ENCODE measurements around the gene RTN4R. TPM values are rescaled to one million over a fixed set of nuclear protein-coding genes. Genes with fewer than 3 reads are reported as not detected.

RTN4R gene
- total and polyA plus RNA-seq, 9 of the 15 experiments (the other 6 are each of a cell fraction or from before 2014, with no cell fraction given) = 0.04 to 2.8 (median 1.4) TPM; not detected in 3

- TF ChIP-seq MYBL2 (IDR thresholded peaks at IDR 0.05; ENCODE audit: low read depth) (no peak), MYBL2 (CRISPR knock-in tag; IDR thresholded peaks at IDR 0.05; ENCODE audit: borderline replicate concordance) (0 out of 2 replicates have a peak, but pooled peaks have one; percentile 18), RBM22 (IDR thresholded peaks at IDR 0.05; ENCODE audit: low read depth, low read length, poor library complexity, severe bottlenecking) (no peak), ATF1 (CRISPR knock-in tag; IDR thresholded peaks at IDR 0.05) (0 out of 2 replicates have a peak, but pooled peaks have one; percentile 5), ATF1 (tag; IDR thresholded peaks at IDR 0.05) (no peak), TCF7 (IDR thresholded peaks at IDR 0.05; ENCODE audit: borderline replicate concordance) (no peak), CBFB (CRISPR knock-in tag; IDR thresholded peaks at IDR 0.05) (no peak; the same call in 1 of the 2 replicates), ZNF282 (CRISPR knock-in tag; IDR thresholded peaks at IDR 0.05) (peak; percentile 43; the same call in 1 of the 2 replicates), ZNF584 (CRISPR knock-in tag; IDR thresholded peaks at IDR 0.05; ENCODE audit: low read depth) (no peak), STAG1 (CRISPR knock-in tag; IDR thresholded peaks at IDR 0.05; ENCODE audit: borderline replicate concordance) (no peak), NELFE (IDR thresholded peaks at IDR 0.05; ENCODE audit: insufficient read depth, insufficient read length) (no peak), CREB3 (tag; conservative IDR thresholded peaks at IDR 0.05; ENCODE audit: low read depth) (no peak), ZNF639 (CRISPR knock-in tag; conservative IDR thresholded peaks at IDR 0.05 in 1 of 2, IDR thresholded peaks at IDR 0.05 in 1 of 2) (0 out of 4 replicates have a peak, but pooled peaks of 1 of the 2 experiments have one; percentile 28), ZFX (CRISPR knock-in tag; IDR thresholded peaks at IDR 0.05) (no peak), CHD1 (IDR thresholded peaks at IDR 0.05; ENCODE audit: low read length) (no peak), NBN (IDR thresholded peaks at IDR 0.05; ENCODE audit: low read depth) (no peak), CEBPZ (IDR thresholded peaks at IDR 0.05; ENCODE audit: borderline replicate concordance, low read depth, low read length) (no peak), TBL1XR1 (IDR thresholded peaks at IDR 0.05; ENCODE audit: low read length in 2 of 2) (no peak), PPARD (CRISPR knock-in tag; IDR thresholded peaks at IDR 0.05) (no peak)
These were observed 43.9 kb downstream of the RTN4R start (continued) for GRCh38 chr22:20224256-20224626.

All from K562 (cell line).